HG03064 (cell line): ENCODE measurements around the gene EBF3.

Experiments
- ATAC-seq: cut with Tn5 transposase; IDR thresholded peaks from one replicate; pipeline ENCODE4 v1.9.1; 2021; ENCODE audit warnings: low read depth; ENCODE audit not compliant: unreplicated experiment

Gene EBF3

GRCh38 chr10:129914153-129914855 lies 49.8 kb downstream of the EBF3 start:
- no peak for ATAC-seq

GRCh38 chr10:129912986-129913695 lies 50.9 kb downstream of the EBF3 start:
- ATAC-seq: no peak

GRCh38 chr10:129912166-129912917 lies 51.7 kb downstream of the EBF3 start:
- ATAC-seq: no peak

- ATAC-seq: no peak
Measured at GRCh38 chr10:129911451-129912165, 52.5 kb downstream of the EBF3 start.

GRCh38 chr10:129910861-129911260 lies 53.2 kb downstream of the EBF3 start:
- no peak for ATAC-seq

GRCh38 chr10:129909531-129910256 lies 54.4 kb downstream of the EBF3 start:
- ATAC-seq: no peak

GRCh38 chr10:129909080-129909479 lies 55.0 kb downstream of the EBF3 start:
- no peak for ATAC-seq

GRCh38 chr10:129908406-129908805 lies 55.7 kb downstream of the EBF3 start:
- ATAC-seq: no peak

GRCh38 chr10:129905553-129905952 lies 58.5 kb downstream of the EBF3 start:
- no peak for ATAC-seq

GRCh38 chr10:129904323-129904722 lies 59.8 kb downstream of the EBF3 start:
- no peak for ATAC-seq

GRCh38 chr10:129901389-129902006 lies 62.6 kb downstream of the EBF3 start:
- ATAC-seq: no peak

- no peak for ATAC-seq
Measured at GRCh38 chr10:129900825-129901224, 63.2 kb downstream of the EBF3 start.

GRCh38 chr10:129899276-129900130 lies 64.6 kb downstream of the EBF3 start:
- no peak for ATAC-seq

- ATAC-seq: no peak
Measured at GRCh38 chr10:129898706-129899268, 65.3 kb downstream of the EBF3 start.

- no peak for ATAC-seq
Measured at GRCh38 chr10:129897871-129898626, 66.0 kb downstream of the EBF3 start.

GRCh38 chr10:129896860-129897200 lies 67.2 kb downstream of the EBF3 start:
- no peak for ATAC-seq

- ATAC-seq: no peak
Measured at GRCh38 chr10:129896136-129896859, 67.8 kb downstream of the EBF3 start.
